Measurements from ENCODE around the gene IPO5.

The IPO5 gene

GRCh38 chr13:97967226-97967625 is 13.8 kb downstream of the IPO5 start:
- Histone ChIP-seq H3K4me1 (ENCODE audit: insufficient read depth, low read length) (no peaks in the 10 kb centered on the region), H3K27me3 (ENCODE audit: insufficient read depth, low read length) (no peaks in the 10 kb centered on the region), H3K4me3 (ENCODE audit: low read length) (no peak overlapping the region)

GRCh38 chr13:97967948-97968347 is 14.5 kb downstream of the IPO5 start:
- no peaks in the 10 kb centered on the region for H3K27me3 ChIP-seq (ENCODE audit: insufficient read depth, low read length)
- H3K9me3 ChIP-seq (ENCODE audit: low read length) = no peaks in the 10 kb centered on the region
- H3K4me3 ChIP-seq (ENCODE audit: low read length) = no peak overlapping the region
- no peaks in the 10 kb centered on the region for H3K4me1 ChIP-seq (ENCODE audit: insufficient read depth, low read length)
- no peaks in the 10 kb centered on the region for H3K36me3 ChIP-seq (ENCODE audit: insufficient read depth, low read length)
- no peak overlapping the region for H2AFZ ChIP-seq (ENCODE audit: low read depth, low read length)

More at GRCh38 chr13:97967226-97967625, 13.8 kb downstream of the IPO5 start:
- Histone ChIP-seq H3K36me3 (ENCODE audit: insufficient read depth, low read length) (no peaks in the 10 kb centered on the region), H3K9me3 (ENCODE audit: low read length) (no peaks in the 10 kb centered on the region), H2AFZ (ENCODE audit: low read depth, low read length) (no peak overlapping the region)

DNA sequence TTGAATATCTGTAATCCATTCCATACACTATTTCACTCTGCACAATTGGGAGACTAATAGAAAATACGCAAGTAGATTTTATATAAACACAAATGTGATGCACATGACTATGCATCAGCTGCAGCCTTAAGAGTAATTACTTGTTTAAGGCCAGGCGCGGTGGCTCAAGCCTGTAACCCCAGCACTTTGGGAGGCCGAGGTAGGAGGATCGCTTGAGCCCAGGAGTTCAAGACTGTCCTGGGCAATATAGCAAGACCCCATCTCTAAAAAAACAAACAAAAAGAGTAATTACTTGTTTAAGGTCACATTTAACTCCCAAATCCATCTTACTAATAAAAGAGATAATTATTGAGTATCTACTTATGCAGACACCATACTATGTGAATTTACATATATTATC is 18.0 kb downstream of the IPO5 start:
- H3K4me3 ChIP-seq (ENCODE audit: low read length) = no peak overlapping the region
- H3K9me3 ChIP-seq (ENCODE audit: low read length) = no peaks in the 10 kb centered on the region
- peaks cover 5% of the 10 kb centered on the region for H3K4me1 ChIP-seq (ENCODE audit: insufficient read depth, low read length)
- H2AFZ ChIP-seq (ENCODE audit: low read depth, low read length) = no peak overlapping the region
- H3K27me3 ChIP-seq (ENCODE audit: insufficient read depth, low read length) = no peaks in the 10 kb centered on the region
- H3K36me3 ChIP-seq (ENCODE audit: insufficient read depth, low read length) = no peaks in the 10 kb centered on the region

GRCh38 chr13:97974773-97975172 is 21.3 kb downstream of the IPO5 start:
- Histone ChIP-seq H3K9me3 (ENCODE audit: low read length) (no peaks in the 10 kb centered on the region), H3K27me3 (ENCODE audit: insufficient read depth, low read length) (no peaks in the 10 kb centered on the region), H3K4me3 (ENCODE audit: low read length) (no peak overlapping the region), H3K4me1 (ENCODE audit: insufficient read depth, low read length) (peaks cover 23% of the 10 kb centered on the region), H3K36me3 (ENCODE audit: insufficient read depth, low read length) (no peaks in the 10 kb centered on the region), H2AFZ (ENCODE audit: low read depth, low read length) (no peak overlapping the region)

DNA sequence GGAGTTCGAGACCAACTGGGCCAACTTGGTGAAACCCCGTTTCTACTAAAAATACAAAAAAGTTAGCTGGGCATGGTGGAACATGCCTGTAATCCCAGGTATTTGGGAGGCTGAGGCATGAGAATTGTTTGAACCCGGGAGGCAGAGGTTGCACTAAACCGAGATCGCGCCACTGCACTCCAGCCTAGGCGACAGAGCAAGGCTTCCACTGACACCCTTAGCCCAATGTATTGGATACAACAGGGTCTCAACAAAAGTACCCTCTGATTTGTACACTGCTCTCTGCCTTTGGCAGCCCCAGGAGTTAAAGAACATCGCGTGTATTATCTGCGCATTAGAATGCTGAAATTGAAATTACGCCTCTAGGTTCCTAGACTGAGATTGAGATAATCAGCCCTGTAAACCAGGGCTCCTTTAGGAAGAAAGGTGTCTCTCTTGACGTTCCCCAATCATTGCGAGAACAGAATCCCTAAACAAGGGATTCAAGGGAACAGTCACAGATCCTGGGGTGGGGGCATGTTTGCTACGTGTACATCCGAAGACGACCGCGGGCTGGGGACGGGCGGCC is 21.9 kb downstream of the IPO5 start:
- Histone ChIP-seq H3K9me3 (ENCODE audit: low read length) (no peaks in the 10 kb centered on the region), H3K4me3 (ENCODE audit: low read length) (peak overlapping the region; percentile 69), H3K27me3 (ENCODE audit: insufficient read depth, low read length) (no peaks in the 10 kb centered on the region), H3K4me1 (ENCODE audit: insufficient read depth, low read length) (peaks cover 23% of the 10 kb centered on the region), H3K36me3 (ENCODE audit: insufficient read depth, low read length) (peaks cover 2% of the 10 kb centered on the region), H2AFZ (ENCODE audit: low read depth, low read length) (peak overlapping the region; percentile 88)

DNA sequence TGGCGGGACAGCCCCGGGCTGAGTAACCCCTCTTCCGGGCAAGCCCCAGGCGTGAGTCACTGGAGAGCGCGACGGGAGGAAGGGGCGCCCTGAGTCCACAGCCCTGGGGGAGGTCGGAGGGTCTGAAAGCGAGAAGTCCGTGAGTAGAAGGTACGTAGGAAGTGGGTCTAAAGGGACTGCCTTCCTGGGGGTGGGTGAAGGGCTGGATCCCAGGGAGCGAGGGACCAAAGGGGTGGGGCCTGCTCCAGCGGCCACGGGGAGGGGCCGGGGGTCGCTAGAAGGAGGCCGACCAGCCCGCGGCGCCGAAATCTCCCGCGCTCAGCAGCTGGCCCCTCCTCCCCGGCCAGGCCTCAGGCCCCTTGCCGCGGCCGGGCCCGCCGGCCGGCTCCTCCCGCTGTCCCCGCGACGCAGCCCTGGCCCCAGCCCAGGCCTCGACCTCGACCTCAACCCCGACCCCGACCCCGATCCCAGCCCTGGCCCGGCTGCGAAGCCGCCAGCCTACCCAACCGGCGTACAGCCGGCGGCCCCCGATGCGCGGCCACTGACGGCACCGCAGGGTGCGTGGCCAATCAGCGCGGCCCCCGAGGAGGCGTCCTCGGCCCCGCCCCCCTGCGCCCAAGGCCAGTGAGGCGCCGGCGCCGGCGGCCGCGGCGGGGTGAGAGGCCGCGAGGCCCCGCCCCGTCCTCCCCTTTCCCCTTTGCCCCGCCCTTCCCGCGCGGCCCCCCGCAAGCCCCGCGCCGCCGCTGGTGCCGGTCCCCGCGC is 22.6 kb downstream of the IPO5 start:
- H2AFZ ChIP-seq (ENCODE audit: low read depth, low read length) = peak overlapping the region; percentile 88
- H3K9me3 ChIP-seq (ENCODE audit: low read length) = no peaks in the 10 kb centered on the region
- H3K36me3 ChIP-seq (ENCODE audit: insufficient read depth, low read length) = peaks cover 2% of the 10 kb centered on the region
- peaks cover 26% of the 10 kb centered on the region for H3K4me1 ChIP-seq (ENCODE audit: insufficient read depth, low read length)
- no peaks in the 10 kb centered on the region for H3K27me3 ChIP-seq (ENCODE audit: insufficient read depth, low read length)
- H3K4me3 ChIP-seq (ENCODE audit: low read length) = peak overlapping the region; percentile 69

DNA sequence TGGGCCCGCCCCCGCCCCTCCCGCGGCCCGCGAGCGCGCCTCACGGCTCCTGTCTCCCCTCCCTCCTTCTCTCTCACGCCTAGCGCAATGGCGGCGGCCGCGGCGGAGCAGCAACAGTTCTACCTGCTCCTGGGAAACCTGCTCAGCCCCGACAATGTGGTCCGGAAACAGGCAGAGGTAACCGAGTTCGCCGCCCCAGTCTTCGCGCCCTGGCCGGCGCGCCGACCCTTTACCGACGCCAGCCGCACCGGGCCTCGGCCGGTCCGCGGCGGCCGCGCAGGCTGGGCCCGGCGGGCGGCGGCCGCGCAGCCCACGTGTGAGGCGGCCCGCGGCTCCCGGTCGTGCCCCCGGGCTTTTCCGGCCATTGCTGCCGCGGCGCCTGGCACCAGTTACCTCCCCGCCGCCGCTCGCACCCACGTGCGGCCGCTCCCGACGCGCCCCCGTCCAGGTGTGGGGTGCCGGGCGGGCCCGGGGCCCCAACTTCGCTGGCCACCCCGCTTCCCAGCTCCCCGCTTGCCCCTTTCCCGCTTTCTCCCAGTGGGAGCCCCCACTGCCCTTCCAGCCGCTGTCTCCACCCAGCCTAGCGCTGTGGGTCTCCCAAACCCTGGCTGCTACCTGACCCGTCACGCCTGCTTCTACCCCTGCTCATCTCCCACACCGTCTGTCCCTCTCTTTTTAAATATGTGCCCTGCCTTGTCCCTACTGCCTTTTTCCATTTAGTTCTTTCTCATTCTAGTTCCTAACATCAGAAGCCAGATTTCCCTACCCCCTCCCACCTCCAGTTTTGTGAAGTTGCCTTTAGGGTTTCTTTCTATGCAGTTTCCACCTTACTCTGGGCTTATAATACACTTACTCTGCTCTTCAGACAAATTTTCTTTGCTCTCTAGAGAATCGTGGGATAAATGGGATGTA is 23.4 kb downstream of the IPO5 start:
- Histone ChIP-seq H3K9me3 (ENCODE audit: low read length) (no peaks in the 10 kb centered on the region), H3K4me3 (ENCODE audit: low read length) (peak overlapping the region; percentile 69), H3K27me3 (ENCODE audit: insufficient read depth, low read length) (no peaks in the 10 kb centered on the region), H3K36me3 (ENCODE audit: insufficient read depth, low read length) (peaks cover 2% of the 10 kb centered on the region), H2AFZ (ENCODE audit: low read depth, low read length) (no peak overlapping the region), H3K4me1 (ENCODE audit: insufficient read depth, low read length) (peaks cover 30% of the 10 kb centered on the region)

GRCh38 chr13:97977982-97978381 is 24.5 kb downstream of the IPO5 start:
- peaks cover 10% of the 10 kb centered on the region for H3K36me3 ChIP-seq (ENCODE audit: insufficient read depth, low read length)
- H3K27me3 ChIP-seq (ENCODE audit: insufficient read depth, low read length) = no peaks in the 10 kb centered on the region
- no peak overlapping the region for H2AFZ ChIP-seq (ENCODE audit: low read depth, low read length)
- H3K4me1 ChIP-seq (ENCODE audit: insufficient read depth, low read length) = peaks cover 30% of the 10 kb centered on the region
- H3K4me3 ChIP-seq (ENCODE audit: low read length) = peak overlapping the region; percentile 69
- no peaks in the 10 kb centered on the region for H3K9me3 ChIP-seq (ENCODE audit: low read length)

GRCh38 chr13:97978651-97979050 is 25.2 kb downstream of the IPO5 start:
- no peaks in the 10 kb centered on the region for H3K27me3 ChIP-seq (ENCODE audit: insufficient read depth, low read length)
- H3K4me3 ChIP-seq (ENCODE audit: low read length) = peak overlapping the region; percentile 69
- no peak overlapping the region for H2AFZ ChIP-seq (ENCODE audit: low read depth, low read length)
- H3K9me3 ChIP-seq (ENCODE audit: low read length) = no peaks in the 10 kb centered on the region
- H3K36me3 ChIP-seq (ENCODE audit: insufficient read depth, low read length) = peaks cover 10% of the 10 kb centered on the region
- H3K4me1 ChIP-seq (ENCODE audit: insufficient read depth, low read length) = peaks cover 30% of the 10 kb centered on the region

- Histone ChIP-seq H3K36me3 (ENCODE audit: insufficient read depth, low read length) (peaks cover 10% of the 10 kb centered on the region), H3K27me3 (ENCODE audit: insufficient read depth, low read length) (no peaks in the 10 kb centered on the region), H2AFZ (ENCODE audit: low read depth, low read length) (no peak overlapping the region), H3K4me1 (ENCODE audit: insufficient read depth, low read length) (peaks cover 30% of the 10 kb centered on the region), H3K4me3 (ENCODE audit: low read length) (peak overlapping the region; percentile 69), H3K9me3 (ENCODE audit: low read length) (no peaks in the 10 kb centered on the region)
These were observed 25.6 kb downstream of the IPO5 start for GRCh38 chr13:97979051-97979450.

DNA sequence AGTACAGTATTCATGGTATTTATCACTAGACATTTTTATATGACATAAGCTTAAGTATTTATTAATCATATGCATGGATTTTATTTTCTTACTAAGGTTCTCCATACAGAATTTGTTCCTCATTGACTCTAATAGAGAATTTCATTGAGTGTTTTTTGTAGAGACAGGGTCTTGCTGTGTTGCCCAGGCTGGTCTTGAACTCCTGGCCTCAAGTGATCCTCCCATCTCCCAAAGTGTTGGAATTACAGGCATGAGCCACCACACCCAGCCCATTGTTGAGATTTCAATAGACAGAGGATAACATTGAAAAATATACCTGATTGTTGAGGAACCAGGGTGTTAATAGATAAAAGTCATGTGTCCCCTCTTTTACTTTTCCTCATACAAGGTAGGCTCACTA is 26.1 kb downstream of the IPO5 start:
- H3K9me3 ChIP-seq (ENCODE audit: low read length) = no peaks in the 10 kb centered on the region
- H3K4me3 ChIP-seq (ENCODE audit: low read length) = no peak overlapping the region
- no peaks in the 10 kb centered on the region for H3K27me3 ChIP-seq (ENCODE audit: insufficient read depth, low read length)
- H3K4me1 ChIP-seq (ENCODE audit: insufficient read depth, low read length) = peaks cover 30% of the 10 kb centered on the region
- peaks cover 14% of the 10 kb centered on the region for H3K36me3 ChIP-seq (ENCODE audit: insufficient read depth, low read length)
- no peak overlapping the region for H2AFZ ChIP-seq (ENCODE audit: low read depth, low read length)

DNA sequence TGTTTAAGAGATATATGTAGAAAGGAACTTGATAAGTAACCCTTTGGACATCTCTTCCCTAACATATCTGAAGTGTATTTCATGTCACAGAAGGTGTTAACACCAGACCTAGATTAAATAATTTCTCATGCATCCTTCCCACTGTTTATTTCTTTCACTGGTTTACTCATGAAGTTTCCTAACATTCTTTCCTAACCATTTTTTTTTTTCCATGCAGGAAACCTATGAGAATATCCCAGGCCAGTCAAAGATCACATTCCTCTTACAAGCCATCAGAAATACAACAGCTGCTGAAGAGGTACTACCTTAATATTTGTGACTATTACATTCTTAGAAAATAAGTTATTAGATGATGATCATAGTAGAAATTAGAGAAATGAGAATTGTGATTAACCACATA is 28.8 kb downstream of the IPO5 start:
- Histone ChIP-seq H3K4me1 (ENCODE audit: insufficient read depth, low read length) (peaks cover 25% of the 10 kb centered on the region), H3K27me3 (ENCODE audit: insufficient read depth, low read length) (no peaks in the 10 kb centered on the region), H2AFZ (ENCODE audit: low read depth, low read length) (no peak overlapping the region), H3K9me3 (ENCODE audit: low read length) (peaks cover 3% of the 10 kb centered on the region), H3K36me3 (ENCODE audit: insufficient read depth, low read length) (peaks cover 42% of the 10 kb centered on the region), H3K4me3 (ENCODE audit: low read length) (no peak overlapping the region)

- H3K36me3 ChIP-seq (ENCODE audit: insufficient read depth, low read length) = peaks cover 82% of the 10 kb centered on the region
- H3K4me1 ChIP-seq (ENCODE audit: insufficient read depth, low read length) = no peaks in the 10 kb centered on the region
These were observed 33.4 kb downstream of the IPO5 start for GRCh38 chr13:97986835-97987234.

More at GRCh38 chr13:97986835-97987234, 33.4 kb downstream of the IPO5 start:
- Histone ChIP-seq H3K4me3 (ENCODE audit: low read length) (no peak overlapping the region), H2AFZ (ENCODE audit: low read depth, low read length) (no peak overlapping the region), H3K27me3 (ENCODE audit: insufficient read depth, low read length) (no peaks in the 10 kb centered on the region), H3K9me3 (ENCODE audit: low read length) (peaks cover 3% of the 10 kb centered on the region)
